CD4-positive, alpha-beta T cell treated with Interleukin-6 at 100 ng/mL for 8 hours (primary cell): Measurements from ENCODE around the gene NPPA.

Experiments
- DNase-seq: peaks from one replicate; pipeline ENCODE4 v3.0.0-alpha.2; 2020; ENCODE audit warnings: mixed read lengths, low spot score

NPPA gene

GRCh38 chr1:11842154-11843041 lies 5.2 kb downstream of the NPPA start:
- no peak for DNase-seq

- DNase-seq: no peak
Observed at GRCh38 chr1:11841245-11842153, 6.1 kb downstream of the NPPA start.

DNA sequence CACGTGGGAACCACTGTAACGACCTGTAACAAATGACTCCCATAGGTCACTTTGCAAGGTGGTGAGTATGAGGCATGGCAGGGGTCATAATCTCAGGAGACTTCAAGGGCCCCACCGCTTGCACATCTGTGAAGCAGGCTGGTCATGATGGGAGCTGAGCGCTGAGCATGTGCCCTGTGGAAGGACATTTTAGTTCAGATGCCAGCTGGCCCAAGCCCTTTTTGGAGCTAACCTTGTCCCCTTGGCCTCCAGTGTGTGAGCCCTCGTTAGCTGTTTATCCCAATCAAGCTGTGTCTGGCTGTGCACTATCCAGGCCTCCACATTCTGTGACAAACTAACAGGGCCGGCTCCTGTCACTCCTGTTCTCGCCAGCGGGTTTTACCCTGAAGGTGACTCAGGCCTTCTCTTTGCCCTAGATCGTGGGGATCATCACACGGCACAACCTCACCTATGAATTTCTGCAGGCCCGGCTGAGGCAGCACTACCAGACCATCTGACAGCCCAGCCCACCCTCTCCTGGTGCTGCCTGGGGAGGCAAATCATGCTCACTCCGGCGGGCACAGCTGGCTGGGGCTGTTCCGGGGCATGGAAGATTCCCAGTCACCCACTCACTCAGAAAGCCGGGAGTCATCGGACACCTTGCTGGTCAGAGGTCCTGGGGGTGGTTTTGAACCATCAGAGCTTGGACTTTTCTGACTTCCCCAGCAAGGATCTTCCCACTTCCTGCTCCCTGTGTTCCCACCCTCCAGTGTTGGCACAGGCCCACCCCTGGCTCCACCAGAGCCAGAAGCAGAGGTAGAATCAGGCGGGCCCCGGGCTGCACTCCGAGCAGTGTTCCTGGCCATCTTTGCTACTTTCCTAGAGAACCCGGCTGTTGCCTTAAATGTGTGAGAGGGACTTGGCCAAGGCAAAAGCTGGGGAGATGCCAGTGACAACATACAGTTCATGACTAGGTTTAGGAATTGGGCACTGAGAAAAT lies 7.6 kb downstream of the NPPA start:
- no peak for DNase-seq

DNA sequence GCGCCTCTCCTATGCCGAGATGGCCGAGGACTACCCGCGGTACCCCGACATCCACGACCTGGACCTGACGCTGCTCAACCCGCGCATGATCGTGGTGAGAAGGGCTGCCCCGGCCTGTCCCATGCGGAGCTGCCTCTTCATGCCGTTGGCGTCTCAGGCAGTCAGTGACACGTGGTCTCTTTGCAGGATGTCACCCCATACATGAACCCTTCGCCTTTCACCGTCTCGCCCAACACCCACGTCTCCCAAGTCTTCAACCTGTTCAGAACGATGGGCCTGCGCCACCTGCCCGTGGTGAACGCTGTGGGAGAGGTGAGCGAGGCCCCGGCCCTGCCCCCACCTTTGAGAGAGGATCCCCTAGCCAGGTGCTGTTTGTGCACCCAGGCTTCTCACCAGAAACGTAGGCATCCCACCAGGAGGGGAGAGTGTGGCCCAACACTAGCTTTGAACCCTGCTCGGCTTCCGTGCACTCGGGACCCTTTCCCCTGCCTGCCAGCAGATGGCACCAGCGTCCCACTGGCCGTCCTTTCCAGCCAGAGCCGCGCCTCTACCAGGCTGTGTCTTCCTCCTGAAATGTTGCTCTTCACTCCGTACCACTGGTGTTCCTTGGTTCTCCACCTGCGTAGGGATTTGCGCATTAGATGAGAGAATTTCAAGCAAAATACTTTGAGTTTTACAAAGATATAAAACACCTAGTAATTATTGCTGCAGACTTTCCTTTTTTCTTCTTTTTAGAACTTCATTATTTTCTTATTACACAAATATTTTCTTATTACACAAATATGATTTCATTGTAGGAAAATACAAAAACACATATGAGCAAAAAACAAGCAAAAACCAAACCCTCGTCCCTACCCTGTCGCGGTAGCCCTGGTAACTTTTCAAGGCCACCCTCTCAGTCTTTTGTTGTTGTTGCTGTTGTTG lies 9.0 kb downstream of the NPPA start:
- peak; percentile 70 for DNase-seq

DNA sequence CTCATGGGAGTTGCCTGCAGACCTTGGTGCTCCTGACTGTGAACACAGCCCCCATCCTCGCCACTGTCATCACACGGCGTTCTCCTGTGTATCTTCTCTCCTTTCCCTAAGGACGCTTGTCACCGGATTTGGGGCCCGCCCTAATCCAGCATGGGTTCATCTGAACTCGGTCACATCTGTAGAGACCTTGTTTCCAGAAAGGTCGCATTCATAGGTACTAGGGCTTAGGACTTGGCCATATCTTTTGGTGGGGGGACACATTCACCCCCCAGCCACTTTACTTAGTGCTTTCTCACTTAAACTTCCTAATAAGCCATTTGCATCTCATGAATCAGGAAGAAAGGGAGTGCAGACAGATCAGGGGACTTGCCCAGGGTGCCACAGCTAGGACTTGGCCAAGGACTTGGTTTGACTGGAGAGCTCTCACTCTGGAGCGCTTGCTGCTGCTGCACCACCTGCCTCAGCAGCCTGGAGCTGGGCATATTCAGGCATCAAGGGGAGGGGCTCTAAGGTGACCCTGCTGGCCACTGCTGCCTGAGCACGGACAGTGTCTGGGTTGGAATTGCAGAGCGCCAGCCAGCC lies 9.7 kb downstream of the NPPA start:
- DNase-seq: no peak

- DNase-seq: no peak
Observed at GRCh38 chr1:11836955-11837766, 10.4 kb downstream of the NPPA start.

DNA sequence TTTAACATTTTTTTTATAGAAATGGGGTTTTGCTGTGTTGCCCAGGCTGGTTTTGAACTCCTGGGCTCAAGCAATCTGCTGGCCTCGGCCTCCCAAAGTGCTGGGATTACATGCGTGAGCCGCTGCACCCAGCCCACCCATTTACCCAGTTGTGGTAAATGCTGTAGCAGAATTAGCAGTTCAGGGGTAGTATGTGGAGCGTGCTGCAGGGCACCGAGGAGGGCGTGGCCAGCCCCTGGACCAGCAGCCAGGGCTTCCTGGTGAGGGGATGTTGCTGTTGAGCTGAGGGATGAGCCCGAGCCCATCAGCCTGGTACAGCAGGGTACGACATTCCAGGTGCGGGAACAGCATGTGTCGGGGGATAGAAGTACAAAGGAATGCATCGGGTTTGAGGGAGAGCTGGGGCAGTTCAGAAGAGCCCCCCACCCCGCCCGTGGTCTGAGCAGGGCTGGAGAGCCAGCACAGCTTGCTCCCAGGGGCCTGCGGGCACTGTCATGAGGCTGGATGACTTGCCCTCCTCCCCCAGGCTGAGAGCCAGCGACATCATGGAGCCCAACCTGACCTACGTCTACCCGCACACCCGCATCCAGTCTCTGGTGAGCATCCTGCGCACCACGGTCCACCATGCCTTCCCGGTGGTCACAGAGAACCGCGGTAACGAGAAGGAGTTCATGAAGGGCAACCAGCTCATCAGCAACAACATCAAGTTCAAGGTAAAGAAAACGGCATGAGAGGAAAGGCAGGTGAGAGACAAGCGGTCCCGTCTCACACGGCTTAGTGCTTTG lies 11.9 kb downstream of the NPPA start:
- no peak for DNase-seq

DNA sequence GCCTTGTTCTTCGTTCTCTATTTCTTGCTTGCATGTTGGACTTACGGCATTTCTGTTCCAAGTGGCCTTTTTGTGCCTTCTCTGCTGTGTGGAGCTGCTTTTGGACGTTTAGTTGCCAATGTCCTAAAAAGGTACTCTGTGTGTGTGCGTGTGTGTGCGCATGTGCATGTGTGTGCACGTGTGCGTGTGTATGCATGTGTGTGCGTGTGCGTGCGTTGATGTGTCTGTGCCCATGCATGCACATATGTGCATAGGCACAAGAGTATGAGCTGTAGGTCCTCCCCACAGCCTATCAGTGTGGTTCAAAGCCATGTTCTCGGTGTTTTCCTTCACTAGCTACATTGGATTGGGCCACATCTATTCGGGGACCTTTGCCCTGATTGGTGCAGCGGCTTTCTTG lies 13.7 kb downstream of the NPPA start:
- no peak for DNase-seq

DNA sequence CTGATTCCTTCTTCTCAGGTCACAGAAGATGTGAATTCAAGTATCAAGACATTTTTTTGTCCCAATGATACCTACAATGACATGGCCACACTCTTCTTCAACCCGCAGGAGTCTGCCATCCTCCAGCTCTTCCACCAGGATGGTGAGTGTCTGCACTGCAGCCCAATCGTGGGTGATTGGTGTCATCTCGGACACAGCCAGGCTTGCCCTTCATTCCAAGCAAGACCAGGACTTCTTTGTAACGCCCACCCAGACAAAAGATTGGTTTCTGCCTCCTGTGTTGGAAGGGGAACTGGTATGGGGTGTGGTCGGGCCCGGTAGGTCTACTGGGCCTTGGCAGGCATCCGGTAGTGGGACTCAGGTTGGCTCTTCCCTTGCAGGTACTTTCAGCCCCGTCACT lies 14.1 kb downstream of the NPPA start:
- DNase-seq: no peak

GRCh38 chr1:11831945-11832725 lies 15.4 kb downstream of the NPPA start:
- no peak for DNase-seq

DNA sequence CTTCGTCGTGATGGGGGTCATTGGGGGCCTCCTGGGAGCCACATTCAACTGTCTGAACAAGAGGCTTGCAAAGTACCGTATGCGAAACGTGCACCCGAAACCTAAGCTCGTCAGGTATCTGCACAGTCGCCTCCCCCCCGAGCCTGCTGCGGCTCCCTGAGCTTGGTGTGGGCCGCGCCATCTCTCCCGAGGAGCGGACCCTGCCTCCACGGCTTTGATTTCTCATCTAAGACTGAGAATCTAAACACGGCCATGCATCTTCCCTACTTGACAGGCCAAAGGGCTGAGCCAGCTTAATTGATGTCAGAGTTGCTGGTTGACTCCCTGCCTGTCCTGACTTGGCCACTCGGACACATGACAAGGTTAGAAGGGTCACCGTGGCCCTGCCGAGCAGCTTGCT lies 19.1 kb downstream of the NPPA start:
- no peak for DNase-seq

DNA sequence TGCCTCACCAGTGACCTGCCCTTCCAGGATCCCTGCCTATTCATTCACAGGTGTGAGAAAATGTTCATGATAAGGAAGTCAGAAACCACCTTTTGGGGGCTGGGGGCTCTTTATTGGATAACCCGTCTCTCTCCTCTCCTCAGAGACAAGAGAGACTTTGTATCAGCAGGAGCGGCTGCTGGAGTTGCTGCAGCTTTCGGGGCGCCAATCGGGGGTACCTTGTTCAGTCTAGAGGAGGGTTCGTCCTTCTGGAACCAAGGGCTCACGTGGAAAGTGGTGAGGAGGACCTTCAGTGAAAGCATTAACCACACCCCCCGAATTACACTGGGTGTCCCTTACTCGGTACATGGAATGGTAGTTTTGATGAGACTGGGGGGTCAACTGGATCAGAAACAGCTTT lies 20.6 kb downstream of the NPPA start:
- DNase-seq: no peak

- no peak for DNase-seq
Observed at GRCh38 chr1:11825131-11825530, 22.5 kb downstream of the NPPA start.

- DNase-seq: no peak
Observed at GRCh38 chr1:11823366-11824137, 24.0 kb downstream of the NPPA start.

DNA sequence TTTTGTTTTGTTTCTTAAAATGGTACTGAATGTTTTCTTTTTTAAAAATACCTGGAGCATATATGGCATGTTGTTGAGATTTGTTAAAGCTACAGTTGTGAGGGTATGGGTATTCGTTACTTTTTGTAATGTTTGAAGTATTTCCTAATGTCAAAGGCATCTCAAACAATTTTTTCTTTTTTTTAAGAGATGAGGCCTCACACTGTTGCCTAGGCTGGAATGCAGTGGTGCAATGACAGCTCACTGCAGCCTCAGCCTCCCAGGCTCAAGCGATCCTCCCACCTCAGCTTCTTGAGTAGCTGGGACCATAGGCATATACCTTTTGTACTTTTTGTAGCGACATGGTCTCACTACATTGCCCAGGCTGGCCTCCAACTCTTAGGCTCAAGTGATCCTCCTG lies 25.5 kb downstream of the NPPA start:
- no peak for DNase-seq

GRCh38 chr1:11817192-11817591 lies 30.4 kb downstream of the NPPA start:
- DNase-seq: no peak

DNA sequence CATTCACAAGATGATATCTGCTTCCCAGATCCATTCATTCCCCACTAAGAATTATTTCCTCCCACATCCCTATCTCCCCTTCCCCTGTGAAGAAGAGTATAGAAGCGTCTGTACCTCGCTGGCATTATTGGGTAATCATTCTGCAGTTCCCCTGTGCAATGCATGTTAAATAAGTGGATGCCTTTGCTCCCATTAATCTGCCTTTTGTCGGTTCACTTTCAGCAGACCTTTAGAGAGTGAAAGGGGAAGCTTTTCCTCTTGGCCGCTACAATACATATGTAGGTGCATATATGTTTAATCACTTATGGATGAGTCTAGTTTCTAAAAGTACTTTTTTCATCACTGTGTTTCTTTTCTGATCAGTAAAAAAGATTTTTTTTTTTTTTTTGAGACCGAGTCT lies 34.6 kb downstream of the NPPA start:
- no peak for DNase-seq
